NCI-H1092 treated with DMSO at 0.1 percent for 48 hours (cell line): ENCODE data around the gene NEK9.

ENCODE experiments used
- DNase-seq: peaks from one replicate; lab custom pipeline; 2025; lab: John Stamatoyannopoulos, UW

Gene NEK9

DNA sequence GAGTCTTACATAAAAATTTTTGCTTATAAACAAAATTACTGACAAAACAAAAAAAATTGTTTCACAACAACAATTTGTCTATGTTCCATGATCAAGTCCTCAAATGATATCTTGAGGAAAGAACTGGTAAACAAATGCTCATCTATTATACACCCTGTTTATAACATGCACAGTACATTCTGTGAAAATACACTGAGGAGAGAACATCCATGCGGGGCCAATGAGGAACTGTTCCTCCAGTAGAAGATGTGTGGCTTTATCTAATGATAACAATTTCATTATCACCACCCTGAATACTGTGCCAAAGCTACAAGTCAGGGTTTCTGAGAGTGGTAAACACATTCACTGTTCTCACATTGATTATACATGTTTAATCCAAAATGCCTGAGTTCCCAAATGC is 86.3 kb downstream of the NEK9 start:
- no peak for DNase-seq

DNA sequence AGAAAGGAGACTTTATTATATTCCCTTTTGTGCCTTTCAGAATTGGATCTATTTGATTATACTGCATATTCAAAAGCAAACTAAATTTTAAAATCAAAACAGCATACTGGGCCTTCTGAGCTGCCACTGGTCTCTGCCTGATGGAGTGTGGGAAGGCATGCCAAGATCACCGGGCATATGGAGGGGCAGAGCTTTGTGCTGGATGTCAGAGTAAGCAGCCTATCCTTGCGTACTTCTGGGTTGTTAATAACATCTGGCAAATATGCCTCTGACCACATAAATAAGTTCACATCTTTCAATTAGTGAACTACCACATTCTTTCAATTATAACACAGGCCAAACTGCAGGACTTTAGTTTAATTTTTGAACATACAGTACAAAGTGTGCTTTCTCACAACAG is 93.9 kb downstream of the NEK9 start:
- DNase-seq = no peak

DNA sequence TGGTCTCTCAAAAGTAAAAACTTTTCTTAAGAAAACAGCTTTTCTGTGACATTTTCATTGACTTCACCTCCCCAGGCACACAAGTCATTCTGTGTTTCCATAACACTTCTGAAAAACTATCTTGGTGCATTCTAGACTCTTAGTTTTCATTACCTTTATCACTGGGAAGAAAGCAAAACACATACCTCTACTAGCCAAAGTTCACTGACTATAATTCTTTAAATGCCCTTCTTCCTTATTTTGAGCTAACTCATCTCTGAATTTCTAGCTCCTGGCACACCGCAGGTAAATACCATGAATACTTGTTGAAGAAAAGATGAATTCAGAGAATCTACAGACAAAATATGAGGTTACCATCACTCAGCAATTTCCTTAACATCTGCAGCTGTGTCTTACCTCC is 96.7 kb downstream of the NEK9 start:
- no peak for DNase-seq
